ENCODE measurements around the gene DSCAML1. TPM values are rescaled to one million over a fixed set of nuclear protein-coding genes. Genes with fewer than 3 reads are reported as not detected.

Gene DSCAML1
- total RNA-seq, 1 experiment from 2014 or later, result 0.15 TPM

DNA sequence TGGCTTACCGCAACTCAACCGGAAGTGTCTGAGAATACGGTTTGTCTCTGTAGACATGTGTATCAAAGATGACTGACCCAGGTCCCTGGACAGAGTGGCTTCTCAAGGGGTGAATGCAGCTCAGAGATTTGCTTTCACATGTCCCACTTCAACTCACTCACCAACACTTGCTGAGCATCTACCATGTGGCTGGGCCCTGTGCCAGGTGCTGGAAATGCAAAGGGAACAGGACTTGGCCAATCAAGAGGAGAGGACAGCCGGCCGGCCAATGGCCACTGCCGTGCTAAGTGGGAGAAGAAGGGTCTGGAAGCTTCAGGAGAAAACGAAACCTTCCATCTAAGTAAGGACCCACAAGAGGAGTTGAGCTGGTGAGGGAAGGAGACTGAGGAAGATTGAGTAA, 318.1 kb downstream of the DSCAML1 start:
- DNase-seq, result no peak
- Histone ChIP-seq H2BK12ac (ENCODE audit: insufficient read length, low read depth, low read length) (no peak overlapping the region), H2BK20ac (ENCODE audit: low read depth, low read length, poor library complexity, severe bottlenecking) (no peak overlapping the region), H3K79me1 (ENCODE audit: insufficient read depth, low read depth, low read length, poor library complexity, severe bottlenecking) (no peaks in the 10 kb centered on the region), H3K23ac (ENCODE audit: insufficient read length, low read depth, low read length) (no peak overlapping the region), H4K20me1 (ENCODE audit: control insufficient read depth, insufficient read depth, insufficient read length) (no peaks in the 10 kb centered on the region), H3K4ac (ENCODE audit: low read depth, low read length) (no peak overlapping the region), H3K4me1 (ENCODE audit: insufficient read depth, low read length) (no peaks in the 10 kb centered on the region; the same call in 1 of the 2 replicates), H3K56ac (ENCODE audit: insufficient read length, low read depth, low read length) (no peak overlapping the region), H3K27me3 (ENCODE audit: insufficient read depth, low read length) (no peaks in the 10 kb centered on the region), H3K23me2 (ENCODE audit: insufficient read length, low read depth, low read length, poor library complexity, severe bottlenecking) (no peaks in the 10 kb centered on the region), H4K5ac (ENCODE audit: insufficient read length, low read depth, low read length) (no peak overlapping the region), H3T11ph (ENCODE audit: low read length) (no peak overlapping the region), H3K9me3 (ENCODE audit: control insufficient read depth, low read depth, low read length) (no peaks in the 10 kb centered on the region), H3K9ac (ENCODE audit: extremely low read depth, insufficient read length, low read length) (no peak overlapping the region), H2BK15ac (ENCODE audit: low read depth, low read length) (no peak overlapping the region), H3K18ac (ENCODE audit: insufficient read length, low read depth, low read length) (no peak overlapping the region), H4K91ac (ENCODE audit: insufficient read length, low read depth, low read length) (no peak overlapping the region), H2BK5ac (ENCODE audit: insufficient read length, low read length) (no peak overlapping the region), H3K4me2 (ENCODE audit: insufficient read depth, insufficient read length, low read length) (no peak overlapping the region), H2BK120ac (ENCODE audit: low read depth, low read length, poor library complexity, severe bottlenecking) (no peak overlapping the region), H3K27ac (ENCODE audit: insufficient read length, low read depth, low read length) (no peak overlapping the region), H2AFZ (ENCODE audit: low read length) (no peak overlapping the region), H3K79me2 (ENCODE audit: insufficient read depth, low read length) (no peaks in the 10 kb centered on the region), H4K8ac (replicated peaks; ENCODE audit: insufficient read length, low read depth, low read length) (no peak overlapping the region), H2AK5ac (ENCODE audit: insufficient read length, low read length) (no peak overlapping the region), H3K14ac (ENCODE audit: insufficient read depth, low read length) (no peak overlapping the region)
- Mint-ChIP-seq H3K4me1 (peaks cover 33 to 41% of the 10 kb centered on the region in 2 experiments), H3K27me3 (ENCODE audit: low read depth) (peaks cover 15% of the 10 kb centered on the region), H3K4me3 (no peak overlapping the region), H3K27ac (no peak overlapping the region), H3K9me3 (no peaks in the 10 kb centered on the region; a peak in 1 of 5 replicates), H3K36me3 (ENCODE audit: insufficient read depth in 1 of 3, low read depth in 3 of 3) (no peaks in the 10 kb centered on the region)
- WGBS (ENCODE audit: extremely low coverage, insufficient read length, low lambda C conversion rate), result no CpG with 5 or more reads among the region's 7 CpGs
- TF ChIP-seq CTCF (conservative IDR thresholded peaks at IDR 0.05), result no peak

All from H9 (cell line).